ENCODE measurements around the gene MOGAT3. TPM values are rescaled to one million over a fixed set of nuclear protein-coding genes. Genes with fewer than 3 reads are reported as not detected.
A peak's percentile ranks its signal among the peaks of the same experiment; 100 is the strongest.

Gene MOGAT3
- total RNA-seq, 1 experiment from 2014 or later, result 0.15 TPM

GRCh38 chr7:101238226-101239182 is 37.7 kb upstream of the MOGAT3 start:
- no peak overlapping the region for H3K56ac ChIP-seq (ENCODE audit: insufficient read length, low read depth, low read length)
- H3K4me3 Mint-ChIP-seq, result no peak overlapping the region
- no peaks in the 10 kb centered on the region for H3K9me3 Mint-ChIP-seq
- no peak overlapping the region for H3T11ph ChIP-seq (ENCODE audit: low read length)
- H4K91ac ChIP-seq (ENCODE audit: insufficient read length, low read depth, low read length), result no peak overlapping the region
- no peak overlapping the region for H2BK120ac ChIP-seq (ENCODE audit: low read depth, low read length, poor library complexity, severe bottlenecking)
- H3K4me1 ChIP-seq (ENCODE audit: insufficient read depth, low read length), result no peaks in the 10 kb centered on the region
- no peaks in the 10 kb centered on the region for H3K79me2 ChIP-seq (ENCODE audit: insufficient read depth, low read length)
- H3K23ac ChIP-seq (ENCODE audit: insufficient read length, low read depth, low read length), result no peak overlapping the region
- no peak overlapping the region for H2BK5ac ChIP-seq (ENCODE audit: insufficient read length, low read length)
- H3K4ac ChIP-seq (ENCODE audit: low read depth, low read length), result no peak overlapping the region
- DNase-seq, result no peak
- peak overlapping the region in 1 of 3 experiments; percentile 78; a peak in 2 of 7 replicates for H3K27ac Mint-ChIP-seq
- H4K8ac ChIP-seq (replicated peaks; ENCODE audit: insufficient read length, low read depth, low read length), result no peak overlapping the region
- no peak overlapping the region for H4K5ac ChIP-seq (ENCODE audit: insufficient read length, low read depth, low read length)
- no peaks in the 10 kb centered on the region for H3K79me1 ChIP-seq (ENCODE audit: insufficient read depth, low read depth, low read length, poor library complexity, severe bottlenecking)
- H2BK12ac ChIP-seq (ENCODE audit: insufficient read length, low read depth, low read length), result no peak overlapping the region
- H3K27me3 Mint-ChIP-seq (ENCODE audit: low read depth), result no peaks in the 10 kb centered on the region
- H3K23me2 ChIP-seq (ENCODE audit: insufficient read length, low read depth, low read length, poor library complexity, severe bottlenecking), result no peaks in the 10 kb centered on the region
- peaks cover 8 to 21% of the 10 kb centered on the region in 2 experiments for H3K4me1 Mint-ChIP-seq
- no peak for TF ChIP-seq CTCF (conservative IDR thresholded peaks at IDR 0.05)
- H3K27ac ChIP-seq (ENCODE audit: insufficient read length, low read depth, low read length), result no peak overlapping the region
- H4K20me1 ChIP-seq (ENCODE audit: control insufficient read depth, insufficient read depth, insufficient read length), result no peaks in the 10 kb centered on the region
- WGBS (ENCODE audit: extremely low coverage, insufficient read length, low lambda C conversion rate), result no CpG with 5 or more reads among the region's 28 CpGs
- H2AK5ac ChIP-seq (ENCODE audit: insufficient read length, low read length), result no peak overlapping the region
- no peak overlapping the region; the same call in 1 of the 2 replicates for H3K14ac ChIP-seq (ENCODE audit: insufficient read depth, low read length)
- no peak overlapping the region for H3K9ac ChIP-seq (ENCODE audit: extremely low read depth, insufficient read length, low read length)
- peaks cover 3 to 23% (median 4%) of the 10 kb centered on the region in 3 experiments; a peak in 5 of 7 replicates for H3K36me3 Mint-ChIP-seq (ENCODE audit: insufficient read depth in 1 of 3, low read depth in 3 of 3)
- no peak overlapping the region for H2BK15ac ChIP-seq (ENCODE audit: low read depth, low read length)
- H3K18ac ChIP-seq (ENCODE audit: insufficient read length, low read depth, low read length), result no peak overlapping the region
- no peak overlapping the region for H2AFZ ChIP-seq (ENCODE audit: low read length)
- H3K9me3 ChIP-seq (ENCODE audit: control insufficient read depth, low read depth, low read length), result no peaks in the 10 kb centered on the region
- H3K27me3 ChIP-seq (ENCODE audit: insufficient read depth, low read length), result no peaks in the 10 kb centered on the region
- H3K4me2 ChIP-seq (ENCODE audit: insufficient read depth, insufficient read length, low read length), result no peak overlapping the region
- no peak overlapping the region for H2BK20ac ChIP-seq (ENCODE audit: low read depth, low read length, poor library complexity, severe bottlenecking)
